ENCODE data around the gene SREBF1.

The SREBF1 gene

GRCh38 chr17:17827826-17828621 lies 8.8 kb downstream of the SREBF1 start:
- Histone ChIP-seq H3K36me3 (ENCODE audit: control insufficient read depth, insufficient read depth, low read length, severe bottlenecking) (peaks cover 6% of the 10 kb centered on the region), H3K4me3 (ENCODE audit: low read length) (no peak overlapping the region), H3K9ac (ENCODE audit: low read length) (no peak overlapping the region), H3K9me3 (ENCODE audit: control insufficient read depth, low read length) (no peaks in the 10 kb centered on the region), H3K27me3 (replicated peaks; ENCODE audit: control insufficient read depth, insufficient read depth, low read length) (no peaks in the 10 kb centered on the region), H3K4me1 (ENCODE audit: control insufficient read depth, insufficient read depth, low read length) (peaks cover 44% of the 10 kb centered on the region)
- DNase-seq (ENCODE audit: low read depth), result no peak

DNA sequence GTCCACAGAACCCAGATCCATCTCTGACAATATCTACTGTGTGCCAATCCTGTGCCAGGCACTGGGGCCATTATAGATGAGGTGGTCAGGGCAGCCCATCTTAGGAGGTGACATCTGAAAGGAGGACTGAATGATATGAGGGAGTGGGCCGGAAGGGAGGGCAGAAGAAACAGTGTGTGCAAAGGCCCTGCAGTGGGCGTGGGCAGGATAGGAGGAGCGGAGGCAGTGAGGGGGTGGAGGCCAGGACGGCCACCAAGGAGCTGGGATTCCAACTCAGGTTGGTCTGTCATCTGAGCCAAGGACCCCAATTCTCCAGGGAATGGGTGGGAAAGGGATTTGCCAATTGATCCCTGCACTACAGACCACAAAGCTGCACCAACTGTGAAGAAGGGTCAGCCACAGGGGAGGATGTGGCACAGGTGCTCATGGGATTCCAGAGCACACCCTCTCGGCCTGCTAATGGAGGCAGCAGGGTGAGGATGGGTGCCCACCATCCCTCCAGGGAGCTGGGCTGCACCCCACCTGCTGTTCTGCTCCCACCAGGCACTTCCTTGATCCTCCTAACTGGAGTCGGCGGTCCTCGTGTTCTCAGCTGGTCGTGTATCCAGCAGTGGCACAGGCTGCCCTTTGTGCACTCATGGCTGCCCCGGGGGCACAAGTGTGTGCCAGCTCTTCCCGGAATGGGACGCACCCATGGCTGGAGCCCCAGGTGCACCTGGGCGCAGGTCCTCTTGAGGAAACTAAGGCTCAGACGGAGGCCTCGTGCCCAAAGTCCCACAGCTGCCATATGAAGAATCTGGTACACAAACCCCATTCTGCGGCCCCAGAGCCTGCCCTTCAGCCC lies 9.6 kb downstream of the SREBF1 start:
- peaks cover 50% of the 10 kb centered on the region for H3K4me1 ChIP-seq (ENCODE audit: control insufficient read depth, insufficient read depth, low read length)
- peaks cover 6% of the 10 kb centered on the region for H3K36me3 ChIP-seq (ENCODE audit: control insufficient read depth, insufficient read depth, low read length, severe bottlenecking)
- H3K4me3 ChIP-seq (ENCODE audit: low read length), result no peak overlapping the region
- H3K9me3 ChIP-seq (ENCODE audit: control insufficient read depth, low read length), result no peaks in the 10 kb centered on the region
- no peaks in the 10 kb centered on the region for H3K27me3 ChIP-seq (replicated peaks; ENCODE audit: control insufficient read depth, insufficient read depth, low read length)
- no peak overlapping the region for H3K9ac ChIP-seq (ENCODE audit: low read length)
- no peak for DNase-seq (ENCODE audit: low read depth)

- Histone ChIP-seq H3K4me1 (ENCODE audit: control insufficient read depth, insufficient read depth, low read length) (peaks cover 49% of the 10 kb centered on the region), H3K9me3 (ENCODE audit: control insufficient read depth, low read length) (no peaks in the 10 kb centered on the region), H3K27me3 (replicated peaks; ENCODE audit: control insufficient read depth, insufficient read depth, low read length) (no peaks in the 10 kb centered on the region), H3K4me3 (ENCODE audit: low read length) (no peak overlapping the region), H3K36me3 (ENCODE audit: control insufficient read depth, insufficient read depth, low read length, severe bottlenecking) (peaks cover 7% of the 10 kb centered on the region), H3K9ac (ENCODE audit: low read length) (no peak overlapping the region)
- no peak for DNase-seq (ENCODE audit: low read depth)
These were observed 10.5 kb downstream of the SREBF1 start for GRCh38 chr17:17826342-17826713.

DNA sequence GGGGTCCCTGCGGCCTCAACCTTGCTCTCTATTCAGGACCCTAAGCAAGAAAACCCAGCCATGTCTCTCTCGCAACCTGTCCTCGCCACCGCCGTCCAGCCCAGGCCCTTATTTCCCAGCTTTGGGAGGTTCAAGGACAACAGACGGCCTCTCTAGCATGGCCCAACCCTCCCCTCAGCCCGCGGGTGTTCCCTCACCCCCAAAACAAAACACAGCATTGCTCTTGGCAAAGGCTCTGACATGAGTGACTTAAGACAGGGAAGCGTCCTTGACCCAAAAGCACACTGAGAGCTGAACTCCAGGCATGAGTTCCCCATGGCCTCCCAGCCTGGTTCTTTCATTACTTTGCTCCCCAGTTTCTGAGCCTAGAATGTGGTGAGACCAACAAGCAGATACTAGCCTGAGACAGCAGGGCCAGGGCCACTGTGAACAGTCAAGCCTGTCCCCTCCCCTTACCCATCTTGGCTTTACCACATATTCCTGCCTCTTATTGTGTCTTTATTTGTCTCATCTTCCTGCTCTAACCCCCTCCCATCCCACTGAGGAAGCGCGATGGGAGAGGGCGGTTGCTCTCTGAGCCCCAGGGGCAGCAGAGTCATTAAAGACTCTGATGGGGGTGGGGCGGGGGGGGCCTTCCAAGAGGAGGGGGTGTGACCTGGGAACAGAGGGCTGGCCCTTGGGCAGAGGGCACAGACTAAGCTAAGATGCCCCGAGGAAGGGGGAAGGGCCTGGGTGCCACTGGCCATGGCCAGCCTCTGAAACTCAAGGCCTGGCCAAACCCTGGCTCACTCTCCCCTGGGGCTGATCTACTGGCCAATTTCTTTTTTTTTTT lies 11.8 kb downstream of the SREBF1 start:
- peak overlapping the region; percentile 82 for H3K9ac ChIP-seq (ENCODE audit: low read length)
- H3K9me3 ChIP-seq (ENCODE audit: control insufficient read depth, low read length), result no peaks in the 10 kb centered on the region
- H3K4me3 ChIP-seq (ENCODE audit: low read length), result peak overlapping the region; percentile 77
- no peaks in the 10 kb centered on the region for H3K27me3 ChIP-seq (replicated peaks; ENCODE audit: control insufficient read depth, insufficient read depth, low read length)
- H3K36me3 ChIP-seq (ENCODE audit: control insufficient read depth, insufficient read depth, low read length, severe bottlenecking), result peaks cover 19% of the 10 kb centered on the region
- DNase-seq (ENCODE audit: low read depth), result no peak
- peaks cover 54% of the 10 kb centered on the region for H3K4me1 ChIP-seq (ENCODE audit: control insufficient read depth, insufficient read depth, low read length)

DNA sequence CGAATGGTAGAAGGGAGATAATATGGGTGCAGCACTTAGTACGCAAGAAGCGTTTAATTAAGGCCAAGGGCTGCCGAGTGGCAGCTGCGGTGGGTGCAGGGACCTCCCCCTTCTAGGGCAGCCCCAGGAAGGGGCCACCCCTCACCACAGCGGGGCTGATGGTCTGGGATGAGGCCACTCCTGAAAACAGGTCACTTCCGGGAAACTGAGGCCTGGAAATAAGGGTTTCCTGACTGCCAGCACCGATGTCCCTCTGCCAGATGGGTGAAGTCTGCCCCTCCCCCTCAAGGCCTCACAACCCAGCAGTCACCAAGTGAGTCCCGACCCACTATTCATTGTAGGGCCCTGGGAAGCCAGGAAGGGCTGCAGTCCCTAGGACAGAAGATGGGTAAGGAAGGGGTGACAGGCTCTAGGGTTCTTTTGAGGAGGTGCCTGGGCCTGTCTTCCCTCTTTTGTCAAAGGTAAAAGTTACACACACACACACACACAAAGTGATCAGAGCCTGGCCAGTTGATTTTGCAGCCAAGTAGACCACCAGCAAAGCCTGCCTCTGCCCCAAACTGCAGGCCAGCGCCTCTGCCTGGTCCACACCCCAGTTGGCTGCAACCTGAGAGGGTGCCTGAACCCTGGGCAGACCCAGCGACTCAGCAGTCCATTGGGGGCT lies 12.5 kb downstream of the SREBF1 start:
- H3K4me1 ChIP-seq (ENCODE audit: control insufficient read depth, insufficient read depth, low read length), result peaks cover 61% of the 10 kb centered on the region
- peaks cover 27% of the 10 kb centered on the region for H3K36me3 ChIP-seq (ENCODE audit: control insufficient read depth, insufficient read depth, low read length, severe bottlenecking)
- DNase-seq (ENCODE audit: low read depth), result no peak
- H3K9ac ChIP-seq (ENCODE audit: low read length), result peak overlapping the region; percentile 82
- no peaks in the 10 kb centered on the region for H3K9me3 ChIP-seq (ENCODE audit: control insufficient read depth, low read length)
- peak overlapping the region; percentile 77 for H3K4me3 ChIP-seq (ENCODE audit: low read length)
- H3K27me3 ChIP-seq (replicated peaks; ENCODE audit: control insufficient read depth, insufficient read depth, low read length), result no peaks in the 10 kb centered on the region

DNA sequence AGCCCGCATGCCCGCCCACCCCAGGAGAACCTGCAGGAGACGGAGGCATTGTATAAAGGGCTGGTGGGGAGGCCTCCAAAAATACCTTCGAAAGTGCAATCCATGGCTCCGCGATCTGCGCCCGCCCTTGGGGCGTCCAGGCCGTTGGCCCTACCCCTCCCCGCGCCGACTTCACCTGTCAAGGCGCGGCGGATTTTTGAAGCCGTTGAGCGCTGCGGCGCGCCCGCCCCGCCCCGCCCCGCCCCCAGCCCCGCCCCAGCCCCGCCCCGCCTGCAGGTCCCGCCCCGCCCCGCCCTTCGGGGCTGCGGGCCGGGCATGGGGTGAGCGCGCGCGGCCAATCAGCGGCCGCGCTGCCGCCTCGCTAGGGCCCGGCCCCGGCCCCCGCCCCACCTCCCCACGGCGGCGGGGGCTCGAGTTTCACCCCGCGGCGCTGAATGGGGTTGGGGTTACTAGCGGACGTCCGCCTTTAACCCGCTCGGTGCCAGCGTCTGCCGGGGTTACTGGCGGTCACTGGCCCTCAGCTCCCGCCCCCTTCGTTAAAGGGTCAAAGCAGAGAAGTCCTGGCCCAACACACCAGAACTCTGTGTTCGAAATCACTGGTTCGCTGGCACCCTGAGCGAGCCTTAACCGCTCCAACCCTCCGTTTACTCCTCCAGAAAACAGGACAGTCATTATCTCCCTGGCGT lies 13.2 kb downstream of the SREBF1 start:
- Histone ChIP-seq H3K4me1 (ENCODE audit: control insufficient read depth, insufficient read depth, low read length) (peaks cover 63% of the 10 kb centered on the region), H3K9ac (ENCODE audit: low read length) (peak overlapping the region; percentile 90), H3K27me3 (replicated peaks; ENCODE audit: control insufficient read depth, insufficient read depth, low read length) (no peaks in the 10 kb centered on the region), H3K4me3 (ENCODE audit: low read length) (peak overlapping the region; percentile 80), H3K36me3 (ENCODE audit: control insufficient read depth, insufficient read depth, low read length, severe bottlenecking) (peaks cover 34% of the 10 kb centered on the region), H3K9me3 (ENCODE audit: control insufficient read depth, low read length) (no peaks in the 10 kb centered on the region)
- peak; percentile 93 for DNase-seq (ENCODE audit: low read depth)

GRCh38 chr17:17822616-17823015 lies 14.2 kb downstream of the SREBF1 start:
- Histone ChIP-seq H3K36me3 (ENCODE audit: control insufficient read depth, insufficient read depth, low read length, severe bottlenecking) (peaks cover 41% of the 10 kb centered on the region), H3K4me3 (ENCODE audit: low read length) (peak overlapping the region; percentile 80), H3K4me1 (ENCODE audit: control insufficient read depth, insufficient read depth, low read length) (peaks cover 70% of the 10 kb centered on the region), H3K27me3 (replicated peaks; ENCODE audit: control insufficient read depth, insufficient read depth, low read length) (no peaks in the 10 kb centered on the region), H3K9me3 (ENCODE audit: control insufficient read depth, low read length) (no peaks in the 10 kb centered on the region), H3K9ac (ENCODE audit: low read length) (peak overlapping the region; percentile 90)
- DNase-seq (ENCODE audit: low read depth), result no peak

- Histone ChIP-seq H3K4me1 (ENCODE audit: control insufficient read depth, insufficient read depth, low read length) (peaks cover 70% of the 10 kb centered on the region), H3K9ac (ENCODE audit: low read length) (peak overlapping the region; percentile 90), H3K36me3 (ENCODE audit: control insufficient read depth, insufficient read depth, low read length, severe bottlenecking) (peaks cover 45% of the 10 kb centered on the region), H3K9me3 (ENCODE audit: control insufficient read depth, low read length) (no peaks in the 10 kb centered on the region), H3K27me3 (replicated peaks; ENCODE audit: control insufficient read depth, insufficient read depth, low read length) (no peaks in the 10 kb centered on the region), H3K4me3 (ENCODE audit: low read length) (peak overlapping the region; percentile 80)
- peak; percentile 44 for DNase-seq (ENCODE audit: low read depth)
These were observed 14.6 kb downstream of the SREBF1 start for GRCh38 chr17:17822189-17822588.

DNA sequence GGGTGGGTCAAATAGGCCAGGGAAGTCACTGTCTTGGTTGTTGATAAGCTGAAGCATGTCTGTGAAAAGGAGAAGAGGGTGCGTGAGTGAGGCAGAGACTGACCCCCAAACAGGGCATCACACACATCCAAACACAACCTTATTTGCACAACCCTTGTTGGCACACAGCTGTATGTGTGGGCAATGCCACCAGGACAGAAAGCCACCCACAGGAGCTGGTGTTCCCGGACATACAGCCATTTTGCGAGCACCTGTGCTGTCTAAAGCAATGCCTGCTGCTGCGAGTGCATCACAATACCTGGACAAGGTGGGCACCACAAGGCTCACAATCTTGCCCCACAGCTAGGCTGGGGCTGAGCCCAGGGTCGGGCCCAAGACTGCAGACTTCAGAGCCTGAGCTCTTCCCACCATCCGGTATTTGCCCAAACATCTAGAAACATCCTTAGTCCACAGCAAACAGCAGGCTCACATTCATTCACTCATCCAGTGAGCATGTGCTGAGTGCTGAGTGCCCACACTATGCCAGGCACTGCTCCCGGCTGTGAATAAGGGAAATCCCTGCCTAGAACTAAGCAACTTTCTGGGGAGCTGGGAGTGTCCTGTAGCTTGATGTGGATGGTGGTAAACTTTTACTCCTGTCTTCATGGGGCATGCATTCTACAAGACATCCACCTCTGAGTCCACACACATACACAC lies 16.2 kb downstream of the SREBF1 start:
- H3K27me3 ChIP-seq (replicated peaks; ENCODE audit: control insufficient read depth, insufficient read depth, low read length), result no peaks in the 10 kb centered on the region
- H3K9me3 ChIP-seq (ENCODE audit: control insufficient read depth, low read length), result no peaks in the 10 kb centered on the region
- peaks cover 66% of the 10 kb centered on the region for H3K4me1 ChIP-seq (ENCODE audit: control insufficient read depth, insufficient read depth, low read length)
- peaks cover 53% of the 10 kb centered on the region for H3K36me3 ChIP-seq (ENCODE audit: control insufficient read depth, insufficient read depth, low read length, severe bottlenecking)
- H3K9ac ChIP-seq (ENCODE audit: low read length), result peak overlapping the region; percentile 90
- H3K4me3 ChIP-seq (ENCODE audit: low read length), result peak overlapping the region; percentile 80
- DNase-seq (ENCODE audit: low read depth), result no peak

GRCh38 chr17:17820046-17820445 lies 16.7 kb downstream of the SREBF1 start:
- H3K27me3 ChIP-seq (replicated peaks; ENCODE audit: control insufficient read depth, insufficient read depth, low read length), result no peaks in the 10 kb centered on the region
- H3K4me1 ChIP-seq (ENCODE audit: control insufficient read depth, insufficient read depth, low read length), result peaks cover 66% of the 10 kb centered on the region
- peak overlapping the region; percentile 90 for H3K9ac ChIP-seq (ENCODE audit: low read length)
- H3K36me3 ChIP-seq (ENCODE audit: control insufficient read depth, insufficient read depth, low read length, severe bottlenecking), result peaks cover 59% of the 10 kb centered on the region
- no peak for DNase-seq (ENCODE audit: low read depth)
- H3K4me3 ChIP-seq (ENCODE audit: low read length), result peak overlapping the region; percentile 80
- H3K9me3 ChIP-seq (ENCODE audit: control insufficient read depth, low read length), result no peaks in the 10 kb centered on the region

All from adipocyte (in vitro differentiated cells).